Osteocyte (in vitro differentiated cells): ENCODE results near the gene GEMIN7. TPM values are rescaled to one million over a fixed set of nuclear protein-coding genes. Genes with fewer than 3 reads are reported as not detected.

Experiments
- DNase-seq: peaks from one replicate; pipeline ENCODE4 v3.0.0; 2021; ENCODE audit warnings: mixed read lengths; ENCODE audit not compliant: unreplicated experiment; ENCODE audit errors: extremely low spot score
- H3K27ac Mint-ChIP-seq: one replicate; pipeline ENCODE4 v1.8.0; 2021; ENCODE audit warnings: mild to moderate bottlenecking, mixed read lengths; ENCODE audit not compliant: unreplicated experiment
- H3K27me3 Mint-ChIP-seq: one replicate; pipeline ENCODE4 v1.8.0; 2021; ENCODE audit warnings: mixed read lengths; ENCODE audit not compliant: unreplicated experiment
- H3K36me3 Mint-ChIP-seq: one replicate; pipeline ENCODE4 v1.8.0; 2021; ENCODE audit warnings: mixed read lengths; ENCODE audit not compliant: unreplicated experiment
- H3K4me1 Mint-ChIP-seq: one replicate; pipeline ENCODE4 v1.8.0; 2021; ENCODE audit warnings: mixed read lengths; ENCODE audit not compliant: unreplicated experiment
- H3K4me3 Mint-ChIP-seq: one replicate; pipeline ENCODE4 v1.8.0; 2021; ENCODE audit warnings: mild to moderate bottlenecking, moderate library complexity, mixed read lengths; ENCODE audit not compliant: unreplicated experiment
- H3K9me3 Mint-ChIP-seq: one replicate; pipeline ENCODE4 v1.8.0; 2021; ENCODE audit warnings: mixed read lengths; ENCODE audit not compliant: unreplicated experiment
- CTCF ChIP-seq: fragments of 200-600 bp; sonication (generic); IDR thresholded peaks from 2 replicates; pipeline ENCODE4 v1.5.0; 2021; ENCODE audit warnings: antibody characterized with exemption, mild to moderate bottlenecking, moderate library complexity
- long read RNA-seq: library from polyadenylated mRNA; unstranded; transcript quantifications from one replicate; pipeline ENCODE4 v2.0.0, GENCODE V29; 2021
- total RNA-seq: library from RNA; stranded (reverse); gene quantifications from 2 replicates; pipeline ENCODE4 v1.2.1, GENCODE V29; 2021

The GEMIN7 gene, protein sequence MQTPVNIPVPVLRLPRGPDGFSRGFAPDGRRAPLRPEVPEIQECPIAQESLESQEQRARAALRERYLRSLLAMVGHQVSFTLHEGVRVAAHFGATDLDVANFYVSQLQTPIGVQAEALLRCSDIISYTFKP
- 19.3 and 25.8 TPM in 2 replicates for total RNA-seq
- long read RNA-seq, transcript GEMIN7-201 (3 exons, 1,657 nt) = major isoform, 7 of 18 reads
- long read RNA-seq, partial matches to known transcripts = 1 of 18 reads
- long read RNA-seq, other reads (novel, unspliced or antisense) = 1 of 18 reads

GRCh38 chr19:45079063-45079910, at the start of gene GEMIN7:
Gene GEMIN7, plus strand, starts transcription at chr19:45079260. Its CDS starts 10,855 bp downstream, at chr19:45090115.
- peak; percentile 11 for TF ChIP-seq CTCF
- H3K4me1 Mint-ChIP-seq = peaks cover 30% of the 10 kb centered on the region
- no peaks in the 10 kb centered on the region for H3K27me3 Mint-ChIP-seq
- peak within 1 kb of the TSS; percentile 94 for H3K4me3 Mint-ChIP-seq
- peak; percentile 93 for DNase-seq
- peak within 1 kb of the TSS; percentile 90 for H3K27ac Mint-ChIP-seq
- no peaks in the 10 kb centered on the region for H3K9me3 Mint-ChIP-seq
- peaks cover 7% of the 10 kb centered on the region for H3K36me3 Mint-ChIP-seq

- Mint-ChIP-seq H3K4me3 (no peak overlapping the region), H3K27me3 (no peaks in the 10 kb centered on the region), H3K9me3 (no peaks in the 10 kb centered on the region), H3K36me3 (peaks cover 25% of the 10 kb centered on the region), H3K4me1 (no peaks in the 10 kb centered on the region), H3K27ac (no peak overlapping the region)
- no peak for DNase-seq
- no peak for TF ChIP-seq CTCF
Measured at GRCh38 chr19:45030825-45031224, 48.2 kb upstream of the GEMIN7 start.

DNA sequence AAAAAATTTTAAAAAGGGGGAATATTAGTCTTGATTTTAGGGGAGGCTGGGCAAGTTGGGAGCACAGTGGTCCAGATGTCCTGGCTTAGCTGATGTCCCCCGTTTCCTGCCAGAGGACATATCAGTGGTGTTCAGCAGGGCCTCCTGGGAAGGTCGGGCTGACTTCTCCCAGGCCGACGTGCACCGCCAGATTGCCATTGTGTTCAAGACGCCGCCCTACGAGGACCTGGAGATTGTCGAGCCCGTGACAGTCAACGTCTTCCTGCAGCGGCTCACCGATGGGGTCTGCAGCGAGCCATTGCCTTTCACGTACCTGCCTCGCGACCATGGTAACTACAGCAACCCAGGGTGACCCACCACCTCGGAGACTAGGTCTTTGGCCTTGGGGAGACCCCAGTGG, 46.6 kb upstream of the GEMIN7 start:
- Mint-ChIP-seq H3K36me3 (peaks cover 28% of the 10 kb centered on the region), H3K9me3 (no peaks in the 10 kb centered on the region), H3K27me3 (no peaks in the 10 kb centered on the region), H3K4me3 (no peak overlapping the region), H3K4me1 (no peaks in the 10 kb centered on the region), H3K27ac (no peak overlapping the region)
- no peak for TF ChIP-seq CTCF
- DNase-seq = no peak

DNA sequence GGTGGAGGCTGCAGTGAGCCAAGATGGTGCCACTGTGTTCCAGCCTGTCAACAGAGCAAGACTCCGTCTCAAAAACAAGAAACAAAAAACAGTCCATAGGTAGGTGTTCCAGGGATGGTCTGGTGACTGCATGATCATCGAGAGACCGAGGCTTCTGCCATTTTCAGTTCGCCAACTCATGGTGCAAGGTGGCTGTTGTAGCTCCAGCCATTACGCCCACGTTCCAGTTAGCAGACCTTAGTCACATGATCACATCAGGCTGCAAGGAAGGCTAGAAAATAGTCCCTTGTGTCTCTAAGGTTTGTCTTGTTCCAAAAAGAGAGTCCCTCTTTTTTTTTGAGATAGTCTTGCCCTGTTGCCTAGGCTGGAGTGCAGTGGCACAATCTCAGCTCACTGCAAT, 43.3 kb upstream of the GEMIN7 start:
- no peak for DNase-seq
- Mint-ChIP-seq H3K9me3 (no peaks in the 10 kb centered on the region), H3K4me3 (no peak overlapping the region), H3K27me3 (no peaks in the 10 kb centered on the region), H3K27ac (no peak overlapping the region), H3K36me3 (peaks cover 22% of the 10 kb centered on the region), H3K4me1 (peaks cover 14% of the 10 kb centered on the region)
- TF ChIP-seq CTCF = no peak
